HG02840 (cell line): ENCODE measurements around the gene RBMS1.

Source experiments
- ATAC-seq: cut with Tn5 transposase; IDR thresholded peaks from one replicate; pipeline ENCODE4 v1.9.1; 2021; ENCODE audit warnings: mild to moderate bottlenecking, moderate library complexity, moderate number of reproducible peaks; ENCODE audit not compliant: unreplicated experiment, low FRiP score

RBMS1 gene

DNA sequence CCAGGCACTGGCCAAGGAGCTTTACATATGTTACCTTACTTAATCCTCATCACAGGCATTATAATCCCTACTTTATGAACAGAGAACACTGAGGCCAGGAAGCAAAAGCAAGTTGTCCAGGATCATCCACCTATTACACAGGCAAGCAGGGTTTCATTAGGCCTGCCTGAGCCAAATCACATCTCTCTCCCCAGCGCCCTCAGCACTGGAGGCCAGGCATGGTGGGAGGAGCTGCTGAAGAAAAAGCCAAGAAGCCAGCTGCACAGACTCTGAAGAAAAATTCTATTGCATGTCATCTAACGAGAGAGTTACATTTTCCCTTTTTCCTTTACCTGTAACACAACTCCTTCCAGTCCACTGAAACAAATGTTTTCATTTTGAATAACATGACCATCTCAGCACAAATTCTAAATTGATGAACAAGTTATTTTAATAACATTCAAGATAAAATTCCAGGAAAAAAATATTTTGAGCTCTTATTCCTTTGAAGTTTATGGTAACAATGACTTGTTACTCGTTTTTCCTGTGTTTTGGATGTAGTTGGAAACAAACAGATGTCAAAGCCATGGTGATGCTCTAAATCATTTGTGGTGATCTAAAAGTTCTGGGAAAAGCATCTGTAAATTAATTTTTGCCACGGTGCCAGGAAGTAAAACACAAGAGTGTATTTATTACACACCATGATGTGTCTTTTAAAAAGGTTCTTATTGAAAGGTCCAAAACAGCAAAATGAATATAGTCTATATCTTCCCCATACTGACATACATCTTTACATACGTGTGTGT lies 154.5 kb downstream of the RBMS1 start:
- no peak for ATAC-seq

DNA sequence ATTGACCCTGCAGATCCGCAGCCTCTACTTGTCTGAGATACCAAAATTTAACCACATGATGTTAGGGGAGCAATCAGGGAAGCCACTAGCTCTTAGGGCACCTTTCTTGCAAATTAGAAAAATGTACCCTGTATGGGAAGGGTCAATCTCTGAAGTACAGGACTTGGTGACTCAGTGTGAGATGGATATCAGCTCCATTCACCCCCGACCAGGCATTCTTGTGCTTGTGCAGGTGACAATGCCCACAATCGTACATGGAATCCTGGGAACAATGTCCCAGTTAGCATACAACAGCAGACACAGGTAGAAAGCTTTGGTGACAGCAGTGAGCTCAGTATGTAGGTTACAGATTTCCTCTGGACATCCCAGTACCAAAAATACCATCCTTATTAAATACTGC lies 155.9 kb downstream of the RBMS1 start:
- ATAC-seq = no peak

DNA sequence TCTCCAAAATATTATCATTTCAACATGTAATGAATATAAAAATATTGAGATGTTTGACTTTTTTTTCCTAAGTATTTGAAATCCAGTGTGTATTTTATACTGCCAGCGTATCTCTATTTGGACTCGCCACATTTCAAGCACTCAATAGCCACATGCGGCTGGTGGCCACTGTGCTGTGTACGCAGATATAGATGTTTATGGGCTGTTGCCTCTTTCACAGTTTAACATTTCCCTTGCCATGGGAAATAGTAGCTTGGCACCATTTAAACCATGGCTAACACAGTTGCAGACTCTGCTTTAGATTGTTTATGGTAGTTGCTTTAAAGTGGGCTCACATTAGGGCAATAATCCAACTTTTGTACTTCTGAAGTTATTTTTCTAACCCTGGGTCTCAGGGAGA lies 157.0 kb downstream of the RBMS1 start:
- ATAC-seq = no peak

DNA sequence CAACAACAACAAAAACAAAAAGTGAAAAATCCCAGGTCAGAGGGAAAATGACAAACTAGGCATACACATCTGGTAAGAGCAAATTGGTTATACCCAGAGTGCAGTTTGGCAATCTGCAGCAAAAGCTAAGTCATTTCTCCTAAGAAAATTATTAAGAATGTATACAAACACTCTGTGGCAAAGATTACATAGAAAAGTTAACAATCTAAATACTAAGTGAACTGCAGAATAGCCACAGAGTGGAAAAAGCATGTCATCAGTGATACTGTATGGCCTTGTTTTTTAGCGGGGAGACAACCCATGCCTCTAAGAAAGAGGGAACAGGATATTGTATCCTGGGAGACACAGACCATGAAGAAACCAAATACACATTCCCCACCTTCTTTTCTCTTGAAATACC lies 157.5 kb downstream of the RBMS1 start:
- no peak for ATAC-seq

DNA sequence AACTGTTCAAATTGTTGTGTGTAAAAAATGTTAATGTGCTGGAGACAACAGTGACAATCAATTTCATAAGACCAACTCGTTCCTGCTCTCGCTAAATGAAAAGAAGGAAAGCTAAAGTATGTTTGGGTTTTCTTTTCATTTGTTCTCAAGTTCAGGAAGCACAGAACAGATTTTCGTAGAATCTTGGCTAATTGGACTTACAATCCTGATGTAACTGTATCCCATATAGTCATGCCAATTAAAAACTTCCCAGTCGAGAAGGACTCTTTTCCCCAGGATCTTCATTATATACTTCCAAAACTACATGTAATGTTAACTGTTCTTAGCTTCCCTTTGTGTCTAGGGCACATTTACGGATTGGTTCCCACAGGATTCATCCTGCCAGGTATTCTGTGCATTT lies 158.2 kb downstream of the RBMS1 start:
- no peak for ATAC-seq

DNA sequence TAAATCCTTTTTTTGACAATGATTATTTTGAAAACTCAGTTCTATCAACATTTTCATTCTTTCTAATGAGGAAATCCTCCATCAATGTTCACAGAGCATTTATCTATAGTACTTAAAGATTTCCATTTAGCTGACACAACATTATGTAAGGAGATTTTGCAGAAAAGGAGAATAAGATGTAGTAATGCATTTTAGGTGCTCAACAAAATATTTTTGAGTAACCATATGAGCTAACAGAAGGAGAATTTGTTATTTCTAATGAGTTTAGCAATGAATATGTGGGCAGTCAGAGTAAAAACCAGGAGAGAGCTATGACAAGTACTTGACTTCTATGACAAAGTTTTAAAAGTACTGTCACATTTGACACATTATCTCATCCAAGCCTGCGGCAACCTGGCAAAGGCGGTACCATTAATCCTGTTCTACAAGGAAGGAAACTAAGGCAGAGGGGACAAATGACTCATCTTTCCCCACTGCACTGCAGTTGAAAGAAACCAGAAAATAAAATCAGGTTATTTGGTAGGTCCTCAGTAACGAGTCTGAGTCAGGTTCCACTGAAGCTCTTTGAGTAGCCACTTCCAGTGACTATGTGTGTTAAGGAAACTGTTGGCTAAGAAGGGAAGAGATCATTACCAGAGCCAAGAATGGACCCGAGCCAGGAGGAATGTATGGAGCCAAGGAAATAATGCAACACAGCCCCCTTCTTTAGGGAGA lies 159.4 kb downstream of the RBMS1 start:
- no peak for ATAC-seq

DNA sequence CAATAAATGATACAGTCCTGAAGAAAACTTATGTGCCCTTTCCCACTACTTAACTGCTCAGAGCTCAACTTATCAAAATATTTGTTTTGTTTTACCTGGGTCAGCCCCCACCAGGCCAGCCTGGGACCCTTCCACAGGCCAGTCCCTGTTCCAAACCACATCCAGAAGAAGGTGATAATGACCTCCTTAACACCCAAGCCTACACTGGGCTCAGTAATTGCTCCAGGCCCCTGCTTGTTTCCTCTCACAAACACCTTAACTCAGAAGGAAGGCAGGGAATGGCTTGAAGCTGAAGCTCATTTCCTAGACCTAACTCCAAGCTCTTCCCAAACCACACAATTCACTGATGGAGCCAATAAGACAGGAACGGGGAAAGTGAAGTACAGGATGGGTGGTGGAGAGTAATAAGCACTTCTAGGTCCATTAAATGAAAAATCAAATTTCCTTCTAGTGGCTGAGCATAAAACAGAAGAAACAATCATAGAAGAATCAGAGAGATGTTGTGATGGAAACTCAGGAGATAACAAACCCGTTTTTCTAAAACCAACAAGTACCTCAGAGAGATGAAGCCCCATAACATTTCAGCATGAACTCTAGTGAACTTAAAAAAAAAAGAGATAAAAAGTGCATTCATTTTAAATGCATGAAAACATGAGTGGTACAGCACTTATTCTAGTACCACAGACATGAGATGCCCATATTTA lies 160.1 kb downstream of the RBMS1 start:
- no peak for ATAC-seq

DNA sequence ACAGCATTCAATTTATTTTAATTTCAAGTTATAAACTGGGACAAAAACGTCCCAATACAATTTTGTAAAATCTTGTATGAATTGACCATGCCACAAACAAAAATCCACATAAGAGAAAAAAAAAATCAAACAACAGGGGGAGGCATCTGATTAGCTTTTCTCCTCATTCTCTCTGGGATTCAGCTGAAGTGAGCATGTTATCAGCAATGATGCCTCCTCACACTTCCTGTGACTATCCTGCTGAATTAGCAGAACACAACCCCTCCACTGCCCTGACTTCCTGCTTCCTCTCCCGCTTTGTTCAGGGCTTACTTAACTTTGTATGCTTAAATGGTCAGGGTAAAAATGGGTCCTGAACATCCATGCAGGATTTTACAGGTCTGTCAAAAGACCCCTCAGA lies 161.3 kb downstream of the RBMS1 start:
- ATAC-seq = no peak

DNA sequence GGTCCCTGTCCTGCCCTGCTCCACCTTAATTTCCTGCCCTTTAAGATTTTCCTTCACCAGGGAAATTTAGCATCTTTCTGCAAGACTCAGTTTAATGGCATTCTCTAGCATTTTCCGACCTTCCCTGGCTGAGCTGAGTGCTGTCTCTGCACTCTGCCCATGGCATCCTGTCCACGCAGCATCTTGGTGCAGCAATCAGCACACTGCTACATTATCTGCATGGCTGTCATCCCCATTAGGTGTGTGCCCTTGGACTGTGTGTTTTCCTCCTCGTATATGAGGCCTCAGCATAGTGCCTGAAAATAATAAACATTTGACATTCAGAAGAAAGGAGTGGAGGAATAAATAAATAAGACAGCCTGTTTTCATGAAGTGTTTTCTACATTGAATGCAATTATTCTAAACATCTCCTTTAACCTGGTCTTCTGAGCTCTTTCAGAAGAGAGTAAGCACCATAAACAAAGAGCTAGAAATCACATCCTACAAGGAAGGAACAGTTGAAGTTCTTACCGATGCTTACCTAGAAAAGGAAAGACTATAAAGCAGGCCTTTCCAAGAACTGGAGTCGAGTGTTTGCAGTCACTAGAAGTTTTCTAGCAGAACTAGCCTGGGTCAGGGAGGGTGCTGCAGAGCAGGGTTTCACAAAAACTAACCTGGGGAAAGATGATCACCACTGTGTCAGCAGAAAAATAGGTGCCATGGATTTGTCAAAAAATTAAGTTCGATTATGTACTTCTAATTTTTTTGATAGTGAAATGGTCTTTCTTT lies 162.2 kb downstream of the RBMS1 start:
- no peak for ATAC-seq

DNA sequence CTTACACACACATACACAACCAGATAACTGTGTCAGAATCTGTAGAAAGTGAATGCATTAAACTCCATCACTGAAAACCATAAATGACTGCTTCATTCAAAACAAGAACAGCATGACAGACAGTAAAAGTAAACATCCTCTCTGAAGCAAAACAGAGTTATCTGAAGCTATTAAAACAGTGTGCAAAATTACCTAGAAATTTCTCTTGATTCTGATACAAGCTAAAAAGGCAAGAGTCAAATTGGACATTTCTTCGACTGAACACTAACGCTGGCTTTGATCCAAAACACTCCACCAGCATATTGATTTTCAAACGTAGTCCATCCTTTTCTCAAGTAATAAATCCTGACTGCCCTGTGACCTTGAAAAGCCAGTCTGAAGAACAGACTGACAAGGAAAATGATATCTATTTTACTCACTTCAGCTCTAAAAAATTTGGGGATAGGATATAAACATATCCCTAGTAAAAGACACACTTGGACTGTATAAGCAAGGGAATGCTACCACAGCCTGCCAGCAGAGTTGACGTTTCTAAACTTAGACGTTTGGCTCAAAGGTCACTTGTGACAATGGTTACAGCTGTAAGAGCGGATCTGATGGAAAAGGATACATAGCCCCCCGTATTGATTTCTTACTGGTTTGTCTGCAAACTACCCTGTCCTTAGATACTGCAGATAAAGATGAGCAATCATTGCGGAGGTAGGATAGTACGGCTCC lies 164.6 kb downstream of the RBMS1 start:
- ATAC-seq = no peak

DNA sequence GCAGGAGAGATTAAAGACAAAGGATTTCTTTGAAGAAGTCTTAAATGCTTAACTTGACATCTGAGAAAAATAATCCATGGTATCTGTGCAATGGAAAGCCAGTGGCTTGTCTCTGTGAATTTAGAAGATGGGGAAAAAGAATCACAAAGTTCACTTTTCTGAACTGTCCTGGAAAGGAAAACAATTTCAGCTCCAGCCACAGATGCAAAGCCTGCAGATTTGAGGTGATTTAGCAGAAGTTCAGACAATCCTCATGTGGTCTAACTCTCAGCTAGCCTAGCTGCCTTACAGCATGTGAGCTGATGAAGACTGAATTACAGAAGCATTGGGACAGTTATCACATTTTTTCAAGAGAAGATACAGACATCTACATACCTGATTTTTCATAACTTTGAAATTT lies 166.8 kb downstream of the RBMS1 start:
- no peak for ATAC-seq

DNA sequence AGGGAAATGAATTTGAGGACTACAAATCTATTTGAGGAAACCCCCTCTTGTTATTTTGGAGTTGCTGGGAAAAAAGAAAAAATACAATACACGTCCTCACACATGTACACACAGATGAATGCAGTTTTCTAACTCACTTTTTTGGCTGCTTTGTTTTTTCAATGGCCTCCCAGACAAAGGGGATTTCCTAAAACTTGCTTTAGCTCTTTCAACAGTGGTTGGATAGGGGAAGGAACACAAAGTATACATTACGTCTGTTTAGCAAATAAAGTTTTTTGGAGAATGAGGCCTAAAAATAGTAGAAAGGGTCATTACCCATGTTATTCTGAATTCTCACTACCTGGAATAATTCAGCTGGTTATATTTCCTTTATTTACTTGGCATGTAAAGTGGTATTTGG lies 168.2 kb downstream of the RBMS1 start:
- ATAC-seq = no peak

DNA sequence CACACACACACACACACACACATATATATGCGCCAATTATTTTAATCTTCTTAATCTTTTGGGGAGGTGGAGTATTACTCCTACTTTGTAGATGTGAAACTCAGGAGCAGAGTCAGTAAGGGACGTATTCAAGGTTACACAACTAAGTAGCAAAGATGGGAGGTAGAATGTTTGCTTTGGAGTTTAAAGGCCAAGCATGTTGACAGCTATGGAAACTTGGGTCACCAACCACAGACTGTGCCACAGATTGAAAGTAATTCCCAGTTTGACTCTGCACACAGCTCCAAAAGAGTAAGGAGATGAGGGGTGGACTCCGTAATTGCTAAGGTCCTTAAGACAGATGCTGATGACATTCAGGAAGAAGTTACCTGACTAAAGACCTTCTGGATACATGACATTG lies 168.7 kb downstream of the RBMS1 start:
- ATAC-seq = no peak

DNA sequence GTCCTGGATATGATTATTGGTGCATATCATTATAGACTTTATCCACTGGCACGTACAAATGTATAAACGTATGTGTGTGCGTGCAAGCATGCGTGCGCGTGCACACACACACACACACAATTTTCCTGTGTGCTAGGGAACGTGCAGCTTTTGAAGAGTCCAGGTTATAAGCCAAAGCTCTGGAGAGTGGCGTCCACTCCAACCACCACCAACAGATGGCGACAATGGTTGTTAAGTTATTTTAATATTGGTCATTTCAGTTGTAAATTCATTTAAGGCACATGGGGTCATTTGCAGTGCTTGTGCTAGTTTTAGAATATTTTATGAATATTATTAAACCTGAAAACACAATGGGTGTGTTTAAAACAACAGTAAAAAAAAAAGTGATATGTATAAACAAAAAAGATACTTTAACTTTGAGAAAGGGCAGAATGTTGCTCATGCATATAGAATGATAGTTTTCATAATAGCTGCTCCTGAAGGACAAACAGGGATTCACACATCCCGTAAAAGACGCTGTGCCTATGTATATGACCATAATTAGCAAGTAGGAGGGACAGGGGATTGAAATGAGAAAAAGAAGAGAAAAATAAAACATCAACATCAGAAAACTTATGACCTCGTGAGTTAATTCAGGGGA lies 169.3 kb downstream of the RBMS1 start:
- ATAC-seq = no peak

DNA sequence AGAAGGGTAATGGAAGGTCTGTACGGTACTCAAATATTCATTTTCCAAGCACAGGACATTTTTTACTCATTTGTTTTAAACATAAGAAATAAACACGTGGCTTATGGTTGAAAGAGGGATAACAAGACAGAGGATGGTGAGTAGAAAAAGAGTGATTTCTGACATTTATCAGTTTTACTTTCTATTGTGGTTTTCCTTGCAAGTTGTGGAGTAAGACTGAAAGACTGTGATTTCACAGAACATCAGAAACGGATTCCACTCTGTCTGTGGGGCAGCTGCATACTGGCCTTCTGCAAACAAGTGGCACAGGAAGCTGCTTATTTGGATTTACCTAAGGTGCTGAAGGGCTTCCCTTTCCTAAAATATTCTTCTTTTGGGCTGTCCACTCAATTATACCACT lies 171.3 kb downstream of the RBMS1 start:
- ATAC-seq = no peak

DNA sequence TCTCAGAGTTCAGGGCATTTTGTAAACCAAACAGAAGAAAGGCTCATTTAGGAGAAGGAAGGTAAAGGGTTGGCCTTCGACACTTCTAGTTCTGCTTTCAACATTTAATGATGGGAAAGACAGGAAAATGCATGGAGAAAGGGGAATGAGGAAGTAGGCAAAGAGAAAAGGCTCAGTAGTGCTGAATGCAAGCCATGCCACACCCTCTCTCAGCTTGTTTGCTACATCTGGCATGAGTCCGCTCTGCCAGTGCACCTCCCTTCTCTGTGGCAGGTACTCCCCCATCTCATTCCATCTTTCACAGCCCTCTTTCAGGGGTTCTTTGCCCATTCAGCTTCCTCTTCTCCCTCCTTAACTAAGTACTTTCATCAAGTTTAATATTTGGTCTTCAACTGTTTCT lies 172.6 kb downstream of the RBMS1 start:
- no peak for ATAC-seq

DNA sequence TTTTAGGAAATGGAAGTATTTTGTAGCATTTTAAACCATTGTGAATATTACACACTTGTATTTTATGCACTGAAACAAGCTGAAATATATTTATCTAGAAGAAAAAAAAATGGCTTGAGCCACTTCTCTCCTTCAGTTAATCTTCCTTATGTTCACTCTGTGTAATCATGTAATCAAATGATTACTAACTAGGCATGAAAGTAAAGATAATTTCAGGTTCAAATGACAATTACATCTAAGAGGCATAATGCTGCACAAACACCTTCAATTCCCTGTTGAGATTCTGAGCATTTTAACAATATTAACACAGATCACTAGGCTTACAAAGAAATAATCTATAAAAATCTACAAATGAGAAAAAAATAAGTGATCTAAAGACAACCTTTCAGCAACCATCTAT lies 173.9 kb downstream of the RBMS1 start:
- ATAC-seq = no peak

DNA sequence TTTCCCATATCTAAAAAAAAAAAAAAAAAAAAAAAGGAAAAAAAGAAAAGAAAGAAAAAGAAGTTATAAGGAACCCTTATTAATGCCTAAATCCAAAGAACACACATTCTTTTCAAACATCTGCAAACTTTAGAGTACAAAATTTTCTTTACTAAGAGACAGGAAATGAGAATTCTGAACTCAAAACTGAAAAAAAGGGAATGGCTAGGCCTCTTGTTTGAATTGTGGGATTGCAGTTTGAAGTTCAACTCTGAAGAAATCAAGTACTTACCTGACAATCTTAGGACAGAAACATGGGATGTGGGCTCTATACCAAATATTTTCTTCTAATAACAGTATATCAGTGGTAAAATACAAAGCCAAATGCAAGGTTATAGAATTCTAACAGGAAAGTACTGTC lies 175.4 kb downstream of the RBMS1 start:
- ATAC-seq = no peak

DNA sequence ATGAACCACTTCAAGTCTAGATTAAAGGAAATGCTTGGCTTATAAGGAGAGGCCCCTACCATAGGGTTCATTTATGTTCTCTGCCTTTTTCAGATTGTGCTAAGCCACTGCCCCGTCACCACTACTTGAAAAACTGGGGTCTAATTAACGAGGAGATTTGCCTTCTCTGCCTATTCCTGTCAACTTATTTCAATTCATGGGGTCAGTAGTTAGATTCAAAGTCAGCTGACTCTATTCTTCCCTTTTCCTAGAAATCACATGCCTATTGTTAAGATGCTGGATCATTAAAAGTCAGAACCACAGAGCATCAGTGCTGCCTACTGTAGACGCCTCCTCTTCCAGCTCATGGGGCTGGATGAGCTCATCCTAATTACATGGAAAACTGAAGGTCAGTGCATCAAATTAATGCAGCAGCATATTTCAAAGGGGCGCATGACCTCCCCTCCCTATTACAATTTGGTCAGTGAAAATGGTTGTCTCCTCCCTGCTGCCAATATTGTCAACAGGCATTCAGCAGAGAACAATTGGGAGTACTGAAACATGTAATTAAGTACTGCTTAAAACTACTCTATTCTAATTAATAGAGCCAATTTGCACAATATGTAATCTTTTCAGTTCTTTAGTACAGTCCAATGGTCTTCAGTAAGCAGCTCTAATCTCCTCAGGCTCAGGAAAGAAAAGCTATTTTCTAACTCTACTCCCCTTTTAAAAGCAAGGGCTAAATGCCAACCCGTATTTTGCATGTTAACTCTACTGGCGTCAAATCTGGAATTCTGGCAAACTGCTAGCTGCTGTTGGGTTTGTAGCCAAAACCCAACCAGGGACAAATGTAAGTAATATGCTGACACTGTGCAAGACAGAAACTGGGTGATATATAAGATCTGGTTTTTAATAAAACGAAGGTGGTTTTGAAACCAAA lies 176.2 kb downstream of the RBMS1 start:
- ATAC-seq = no peak
